Trophoblast cell (in vitro differentiated cells and primary cell): ENCODE data around the gene PRR4.

Source experiments
- DNase-seq, 2 donors: peaks; one replicate each; pipeline ENCODE4 v3.0.0-alpha.2; 2016
- H2AFZ ChIP-seq: 2 replicates; pipeline ENCODE4 v1.6.1; 2013; ENCODE audit warnings: low read length, moderate library complexity, mild to moderate bottlenecking; ENCODE audit not compliant: insufficient read depth, poor library complexity
- H2AK5ac ChIP-seq: 2 replicates; pipeline ENCODE4 v1.6.1; 2013; ENCODE audit warnings: mild to moderate bottlenecking, low read length
- H2BK120ac ChIP-seq: 2 replicates; pipeline ENCODE4 v1.6.1; 2013; ENCODE audit warnings: low read length, mild to moderate bottlenecking, moderate library complexity; ENCODE audit not compliant: insufficient read depth, poor library complexity
- H2BK12ac ChIP-seq: 2 replicates; pipeline ENCODE4 v1.6.1; 2013; ENCODE audit warnings: mild to moderate bottlenecking, low read length, moderate library complexity
- H2BK5ac ChIP-seq: 2 replicates; pipeline ENCODE4 v1.6.1; 2013; ENCODE audit warnings: low read length, low read depth, moderate library complexity, mild to moderate bottlenecking; ENCODE audit not compliant: poor library complexity
- H3K14ac ChIP-seq: 2 replicates; pipeline ENCODE4 v1.6.1; 2013; ENCODE audit warnings: mild to moderate bottlenecking, low read length
- H3K18ac ChIP-seq: 2 replicates; pipeline ENCODE4 v1.6.1; 2013; ENCODE audit warnings: mild to moderate bottlenecking, low read length
- H3K23ac ChIP-seq: 2 replicates; pipeline ENCODE4 v1.6.1; 2013; ENCODE audit warnings: low read length
- H3K27ac ChIP-seq: 2 replicates; pipeline ENCODE4 v1.5.1; 2013; ENCODE audit warnings: low read depth, mild to moderate bottlenecking, inconsistent platforms, low read length, moderate library complexity
- H3K27me3 ChIP-seq: 2 replicates; pipeline ENCODE4 v1.6.1; 2013; ENCODE audit warnings: inconsistent platforms, mild to moderate bottlenecking, low read length, moderate library complexity; ENCODE audit not compliant: insufficient read depth
- H3K36me3 ChIP-seq, 2 experiments: 1 replicate in 1 of 2; 2 replicates in 1 of 2; pipeline ENCODE4 v1.6.1; 2013; ENCODE audit warnings: low read length in 2 of 2, mild to moderate bottlenecking in 2 of 2, moderate library complexity in 1 of 2; ENCODE audit not compliant: insufficient read depth in 2 of 2, control insufficient read depth in 1 of 2
- H3K4ac ChIP-seq: 2 replicates; pipeline ENCODE4 v1.6.1; 2013; ENCODE audit warnings: low read depth, mild to moderate bottlenecking, low read length, moderate library complexity
- H3K4me1 ChIP-seq, 2 experiments: 1 replicate in 1 of 2; 2 replicates in 1 of 2; pipeline ENCODE4 v1.6.1; 2013; ENCODE audit warnings: low read length in 2 of 2, mild to moderate bottlenecking in 2 of 2, moderate library complexity in 1 of 2; ENCODE audit not compliant: insufficient read depth in 2 of 2, control insufficient read depth in 1 of 2
- H3K4me2 ChIP-seq: 2 replicates; pipeline ENCODE4 v1.6.1; 2013; ENCODE audit warnings: inconsistent platforms, mild to moderate bottlenecking, low read length, moderate library complexity
- H3K4me3 ChIP-seq: 2 replicates; pipeline ENCODE4 v1.5.1; 2013; ENCODE audit warnings: mild to moderate bottlenecking, low read depth, low read length, inconsistent platforms
- H3K79me1 ChIP-seq: one replicate; pipeline ENCODE4 v1.6.1; 2013; ENCODE audit warnings: low read length
- H3K79me2 ChIP-seq: 2 replicates; pipeline ENCODE4 v1.6.1; 2013; ENCODE audit warnings: low read length, mild to moderate bottlenecking; ENCODE audit not compliant: control insufficient read depth, insufficient read depth, poor library complexity
- H3K9ac ChIP-seq: 2 replicates; pipeline ENCODE4 v1.6.1; 2013; ENCODE audit warnings: mild to moderate bottlenecking, low read length
- H3K9me3 ChIP-seq: 2 replicates; pipeline ENCODE4 v1.6.1; 2013; ENCODE audit warnings: low read depth, mild to moderate bottlenecking, control low read depth, inconsistent platforms, low read length; ENCODE audit not compliant: insufficient read depth
- H4K12ac ChIP-seq: 2 replicates; pipeline ENCODE4 v1.6.1; 2013; ENCODE audit warnings: low read depth, mild to moderate bottlenecking, low read length, moderate library complexity
- H4K8ac ChIP-seq: 2 replicates; pipeline ENCODE4 v1.6.1; 2013; ENCODE audit warnings: low read depth, mild to moderate bottlenecking, low read length, moderate library complexity
- H4K91ac ChIP-seq: one replicate; pipeline ENCODE4 v1.6.1; 2013; ENCODE audit warnings: low read depth, mild to moderate bottlenecking, low read length, moderate library complexity
- WGBS: extraction: QIAGEN DNeasy Blood & Tissue Kit; methylation state at CpG from one replicate; pipeline ENCODE4 v1.1.7; 2013; ENCODE audit warnings: missing lambda C conversion rate; ENCODE audit not compliant: insufficient read length, insufficient coverage; ENCODE audit errors: extremely low coverage; 5-methylcytosine and 5-hydroxymethylcytosine counted together

Gene PRR4

DNA sequence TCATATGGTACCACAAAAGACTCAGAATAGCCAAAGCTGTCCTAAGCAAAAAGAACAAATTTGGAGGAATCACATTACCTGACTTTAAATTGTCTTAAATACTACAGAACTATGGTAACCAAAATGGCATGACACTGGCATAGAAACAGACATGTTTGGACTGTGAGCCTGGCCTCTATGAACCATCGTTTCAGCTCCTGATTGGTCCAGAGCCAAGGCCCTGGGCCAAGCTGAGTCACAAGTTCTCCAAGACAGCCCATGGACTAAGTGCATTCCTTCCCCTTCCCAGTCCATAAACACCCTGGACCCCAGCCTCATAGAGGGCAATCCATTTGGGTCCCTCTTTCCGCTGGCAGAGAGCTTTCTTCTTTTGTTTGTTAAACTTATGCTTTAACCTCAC is 12.1 kb upstream of the PRR4 start:
- no peak overlapping the region for H3K23ac ChIP-seq
- H4K8ac ChIP-seq, result no peak overlapping the region
- H2BK12ac ChIP-seq, result no peak overlapping the region
- H4K91ac ChIP-seq, result no peak overlapping the region
- no peaks in the 10 kb centered on the region for H3K79me1 ChIP-seq
- H3K4me2 ChIP-seq, result no peak overlapping the region
- no peak overlapping the region for H3K14ac ChIP-seq
- peaks cover 1% of the 10 kb centered on the region for H3K9me3 ChIP-seq
- no peaks in the 10 kb centered on the region for H3K27me3 ChIP-seq
- no peak overlapping the region for H2BK120ac ChIP-seq
- H4K12ac ChIP-seq, result no peak overlapping the region
- H3K18ac ChIP-seq, result no peak overlapping the region
- no peaks in the 10 kb centered on the region for H3K4me1 ChIP-seq
- no peak overlapping the region for H3K4me3 ChIP-seq
- DNase-seq, result no peak
- H3K27ac ChIP-seq, result no peak overlapping the region
- H2BK5ac ChIP-seq, result no peak overlapping the region
- no peak overlapping the region for H2AFZ ChIP-seq
- no peak overlapping the region for H2AK5ac ChIP-seq
- H3K79me2 ChIP-seq, result no peaks in the 10 kb centered on the region
- no peak overlapping the region for H3K9ac ChIP-seq
- no CpG with 5 or more reads among the region's 2 CpGs for WGBS
- peaks cover 0 to under 1% of the 10 kb centered on the region in 2 experiments for H3K36me3 ChIP-seq
- H3K4ac ChIP-seq, result no peak overlapping the region

DNA sequence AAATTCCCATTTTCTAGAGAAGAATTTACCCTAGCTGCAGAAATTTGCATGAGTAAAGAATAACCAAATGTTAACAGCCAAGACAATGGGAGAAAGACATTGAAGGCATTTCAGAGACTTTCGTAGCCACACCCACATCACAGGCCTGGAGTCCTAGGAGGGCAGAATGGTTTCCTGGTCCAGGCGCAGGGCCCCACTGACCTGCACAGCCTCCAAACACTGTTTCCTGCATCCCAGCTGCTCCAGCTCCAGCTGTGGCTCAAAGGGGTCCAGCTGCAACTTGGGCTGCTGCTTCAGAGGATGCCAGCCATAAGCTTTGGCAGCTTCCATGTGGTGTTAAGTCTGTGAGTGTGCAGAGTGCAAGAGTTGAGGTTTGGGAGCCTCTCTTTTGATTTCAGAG is 6.5 kb upstream of the PRR4 start:
- WGBS, result no CpG with 5 or more reads among the region's 2 CpGs
- no peak overlapping the region for H3K18ac ChIP-seq
- H3K27me3 ChIP-seq, result no peaks in the 10 kb centered on the region
- no peak overlapping the region for H3K4me3 ChIP-seq
- H3K14ac ChIP-seq, result no peak overlapping the region
- no peak for DNase-seq
- H3K9ac ChIP-seq, result no peak overlapping the region
- H2BK5ac ChIP-seq, result no peak overlapping the region
- no peak overlapping the region for H3K4ac ChIP-seq
- H4K12ac ChIP-seq, result no peak overlapping the region
- no peak overlapping the region for H2AFZ ChIP-seq
- H4K91ac ChIP-seq, result no peak overlapping the region
- no peaks in the 10 kb centered on the region for H3K79me2 ChIP-seq
- H4K8ac ChIP-seq, result no peak overlapping the region
- H3K36me3 ChIP-seq, result peaks cover 6% of the 10 kb centered on the region in 2 experiments
- no peak overlapping the region for H2BK12ac ChIP-seq
- no peak overlapping the region for H3K23ac ChIP-seq
- no peaks in the 10 kb centered on the region for H3K79me1 ChIP-seq
- H2AK5ac ChIP-seq, result no peak overlapping the region
- H3K4me1 ChIP-seq, result no peaks in the 10 kb centered on the region
- H3K27ac ChIP-seq, result no peak overlapping the region
- H3K9me3 ChIP-seq, result peaks cover 11% of the 10 kb centered on the region
- H2BK120ac ChIP-seq, result no peak overlapping the region
- no peak overlapping the region for H3K4me2 ChIP-seq

DNA sequence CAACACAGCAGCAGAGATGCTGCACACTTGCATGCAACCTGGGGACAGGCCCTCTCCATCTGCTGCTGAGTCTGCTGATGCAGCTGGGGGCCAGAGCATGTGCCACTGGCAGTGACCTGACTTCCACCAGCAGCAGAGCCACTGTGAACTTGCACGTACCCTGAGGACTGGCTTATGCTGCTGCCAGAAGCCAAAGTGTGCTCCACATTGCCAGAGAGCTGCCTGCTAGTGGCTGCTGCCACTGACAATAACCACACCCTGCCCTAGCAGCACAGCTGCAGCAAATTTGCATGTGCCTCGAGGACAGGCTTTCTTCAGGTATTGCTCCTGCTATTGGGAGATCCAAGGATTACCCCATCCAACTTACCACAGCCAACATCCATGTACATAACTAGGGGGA is 4.5 kb upstream of the PRR4 start:
- Histone ChIP-seq H2AFZ (no peak overlapping the region), H2AK5ac (no peak overlapping the region), H2BK5ac (no peak overlapping the region), H3K18ac (no peak overlapping the region), H3K9ac (no peak overlapping the region), H3K27me3 (no peaks in the 10 kb centered on the region), H3K9me3 (peaks cover 11% of the 10 kb centered on the region), H3K79me2 (no peaks in the 10 kb centered on the region), H3K4me3 (no peak overlapping the region), H4K8ac (no peak overlapping the region), H3K23ac (no peak overlapping the region), H2BK120ac (no peak overlapping the region), H4K12ac (no peak overlapping the region), H3K4ac (no peak overlapping the region), H2BK12ac (no peak overlapping the region), H3K79me1 (no peaks in the 10 kb centered on the region), H3K14ac (no peak overlapping the region), H3K36me3 (peaks cover 6% of the 10 kb centered on the region in 2 experiments), H3K4me2 (no peak overlapping the region), H4K91ac (no peak overlapping the region), H3K27ac (no peak overlapping the region), H3K4me1 (no peaks in the 10 kb centered on the region)
- no CpG with 5 or more reads among the region's 2 CpGs for WGBS
- DNase-seq, result no peak

DNA sequence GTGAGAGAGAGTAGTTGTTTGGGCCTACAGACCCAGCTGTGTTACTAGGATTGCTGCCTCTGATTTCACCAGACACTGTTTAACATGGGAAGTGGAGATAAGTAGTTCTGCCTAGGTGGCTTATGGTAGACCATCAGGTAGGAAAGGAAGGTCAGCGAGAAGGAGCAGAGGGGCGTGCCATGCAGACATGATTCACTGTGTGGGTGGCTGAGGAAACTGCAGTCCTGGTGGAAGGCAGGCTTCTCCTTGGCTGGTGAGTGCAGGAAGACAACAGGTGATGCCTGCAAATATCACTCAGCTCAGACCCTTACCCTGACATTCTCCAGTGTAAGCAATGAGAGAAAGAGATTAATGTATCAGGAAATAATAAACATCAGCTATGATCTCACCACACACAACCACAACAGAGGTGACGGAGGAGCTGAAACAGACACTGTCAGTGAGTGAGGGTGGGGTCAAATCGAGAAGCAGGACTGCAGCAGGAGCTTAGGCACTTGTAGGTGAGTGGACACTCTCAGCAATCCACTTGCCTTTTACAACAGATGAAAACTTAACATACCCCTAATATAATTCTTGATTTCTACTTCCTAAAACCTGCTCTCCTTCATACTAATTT is 2.1 kb upstream of the PRR4 start:
- DNase-seq, result no peak
- Histone ChIP-seq H3K79me2 (no peaks in the 10 kb centered on the region), H3K27ac (no peak overlapping the region), H4K8ac (no peak overlapping the region), H3K9ac (no peak overlapping the region), H3K4ac (no peak overlapping the region), H3K4me1 (no peaks in the 10 kb centered on the region), H2AK5ac (no peak overlapping the region), H3K18ac (no peak overlapping the region), H2BK12ac (no peak overlapping the region), H3K23ac (no peak overlapping the region), H3K79me1 (no peaks in the 10 kb centered on the region), H4K12ac (no peak overlapping the region), H3K36me3 (peaks cover 7 to 9% of the 10 kb centered on the region in 2 experiments), H3K27me3 (no peaks in the 10 kb centered on the region), H3K4me2 (no peak overlapping the region), H3K14ac (no peak overlapping the region), H2BK120ac (no peak overlapping the region), H3K4me3 (no peak overlapping the region), H3K9me3 (peaks cover 9% of the 10 kb centered on the region), H2BK5ac (no peak overlapping the region), H4K91ac (no peak overlapping the region), H2AFZ (no peak overlapping the region)
- WGBS, result no CpG with 5 or more reads among the region's 4 CpGs
